ENCODE results near the gene LANCL3.

LANCL3 gene

GRCh38 chrX:37722595-37722994 is 151.1 kb downstream of the LANCL3 start:
- no peak for DNase-seq (ENCODE audit: low read depth)
- TF ChIP-seq CTCF (conservative IDR thresholded peaks at IDR 0.05; ENCODE audit: low read depth, low read length), result no peak
- no peak overlapping the region for H3K4me3 ChIP-seq (ENCODE audit: low read depth, low read length)

- H3K4me3 ChIP-seq (ENCODE audit: low read depth, low read length), result no peak overlapping the region
- DNase-seq (ENCODE audit: low read depth), result no peak
- no peak for TF ChIP-seq CTCF (conservative IDR thresholded peaks at IDR 0.05; ENCODE audit: low read depth, low read length)
Observed at GRCh38 chrX:37726346-37726745, 154.9 kb downstream of the LANCL3 start.

All from choroid plexus epithelial cell (primary cell).